ENCODE measurements around the gene NYAP1.
"Not testable (repeated sequence)": the region's sequence is repeated elsewhere in the genome, so short reads cannot be mapped to it uniquely, and the experiment has no call there.

The NYAP1 gene

DNA sequence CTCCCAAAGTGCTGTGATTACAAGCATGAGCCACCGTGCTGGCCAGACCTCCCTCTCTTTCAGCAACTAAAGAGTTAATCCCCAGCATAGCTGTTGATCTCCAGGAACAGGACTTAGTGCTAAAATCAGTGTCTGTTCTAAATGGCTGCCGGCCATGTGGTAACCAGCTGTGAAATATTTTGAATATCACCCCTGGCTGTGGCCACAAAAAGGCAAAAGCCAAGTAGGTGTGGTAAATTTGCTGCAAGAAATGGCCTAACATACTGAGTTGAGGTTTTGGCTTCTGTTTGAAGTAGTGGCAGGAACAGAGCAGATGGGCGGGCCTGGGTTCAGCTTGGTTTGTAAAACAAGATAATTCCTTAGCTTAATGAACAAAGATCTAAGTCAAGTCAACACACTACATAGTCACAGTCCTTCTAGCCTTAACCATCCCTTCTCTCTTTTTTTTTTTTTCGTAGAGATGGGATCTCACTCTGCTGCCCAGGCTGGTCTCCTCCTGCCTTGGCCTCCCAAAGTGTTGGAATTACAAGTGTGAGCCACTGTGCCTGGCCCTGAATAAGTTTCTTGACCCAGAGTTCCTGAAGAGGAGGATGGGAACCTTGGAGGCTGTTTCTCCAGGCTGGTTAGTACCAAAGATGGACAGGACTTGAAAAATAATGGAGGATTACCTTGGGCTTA lies 32.5 kb downstream of the NYAP1 start:
- DNase-seq, result no peak

DNA sequence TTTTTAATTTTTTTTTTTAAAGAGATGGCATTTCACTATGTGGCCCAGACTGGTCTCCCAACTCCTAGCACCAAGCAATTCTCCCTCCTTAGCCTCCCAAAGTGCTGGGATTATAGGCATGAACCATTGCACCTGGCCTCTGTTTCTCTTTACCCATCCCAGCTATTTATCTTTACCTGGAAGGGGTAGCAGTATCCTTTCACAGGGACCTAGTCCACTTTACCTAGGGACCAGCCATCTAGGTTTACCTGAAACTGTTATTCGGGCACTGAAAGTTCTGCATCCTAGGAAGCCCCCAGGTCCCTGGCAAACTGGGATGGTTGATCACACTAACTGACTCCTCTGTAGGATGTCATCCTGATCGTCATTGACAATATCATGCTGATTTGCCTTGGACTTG lies 33.6 kb downstream of the NYAP1 start:
- no peak for DNase-seq

DNA sequence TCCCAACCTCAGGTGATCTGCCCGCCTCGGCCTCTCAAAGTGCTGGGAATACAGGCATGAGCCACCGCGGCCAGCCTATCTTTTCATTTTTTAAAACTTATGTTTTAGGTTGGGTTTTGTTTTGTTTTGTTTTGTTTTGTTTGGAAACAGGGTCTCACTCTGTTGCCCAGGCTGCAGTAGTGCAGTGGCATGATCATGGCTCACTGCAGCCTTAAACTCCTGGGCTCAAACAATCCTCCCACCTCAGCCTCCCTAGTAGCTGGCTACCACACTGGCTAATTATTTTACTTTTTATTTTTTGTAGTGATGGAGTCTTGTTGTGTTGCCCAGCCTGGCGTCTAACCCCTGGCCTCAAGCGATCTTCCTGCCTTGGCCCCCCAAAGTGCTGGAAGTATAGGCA lies 35.9 kb downstream of the NYAP1 start:
- DNase-seq, result no peak

DNA sequence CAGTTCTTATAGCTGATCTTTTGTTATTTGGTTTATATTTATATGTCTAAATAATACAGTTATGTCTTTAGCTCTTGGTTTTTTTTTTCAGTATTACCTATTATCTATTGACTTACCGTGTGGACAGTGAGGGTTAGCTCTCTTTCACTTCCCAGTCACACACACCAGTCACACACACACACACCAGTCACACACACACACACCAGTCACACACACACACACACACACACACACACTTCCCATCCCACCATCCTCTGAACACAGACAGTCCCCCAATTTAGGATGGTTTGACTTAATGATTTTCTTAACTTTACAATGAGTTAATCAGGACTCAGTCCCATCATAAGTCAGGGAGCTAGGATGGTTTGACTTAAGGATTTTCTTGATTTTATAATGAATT lies 36.4 kb downstream of the NYAP1 start:
- DNase-seq, result no peak

DNA sequence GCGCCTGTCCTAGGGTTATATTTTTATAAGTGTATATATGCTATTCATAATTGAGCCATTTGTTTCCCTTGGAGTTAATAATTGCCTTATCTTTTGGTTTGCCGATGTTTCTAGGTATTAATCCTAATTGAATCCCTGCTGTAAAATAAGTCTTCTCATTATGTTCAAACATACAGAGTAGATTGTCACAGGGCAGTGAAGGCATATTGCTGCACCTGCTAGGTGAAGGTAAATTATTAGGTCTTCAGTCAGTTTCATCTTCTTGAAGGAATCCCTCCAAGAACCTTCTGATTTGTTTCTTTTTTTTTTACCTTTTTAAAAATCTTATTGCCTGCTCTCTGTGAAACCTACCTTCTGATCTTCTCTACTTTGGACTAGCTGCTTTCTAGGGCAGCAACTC lies 37.3 kb downstream of the NYAP1 start:
- DNase-seq, result no peak

DNA sequence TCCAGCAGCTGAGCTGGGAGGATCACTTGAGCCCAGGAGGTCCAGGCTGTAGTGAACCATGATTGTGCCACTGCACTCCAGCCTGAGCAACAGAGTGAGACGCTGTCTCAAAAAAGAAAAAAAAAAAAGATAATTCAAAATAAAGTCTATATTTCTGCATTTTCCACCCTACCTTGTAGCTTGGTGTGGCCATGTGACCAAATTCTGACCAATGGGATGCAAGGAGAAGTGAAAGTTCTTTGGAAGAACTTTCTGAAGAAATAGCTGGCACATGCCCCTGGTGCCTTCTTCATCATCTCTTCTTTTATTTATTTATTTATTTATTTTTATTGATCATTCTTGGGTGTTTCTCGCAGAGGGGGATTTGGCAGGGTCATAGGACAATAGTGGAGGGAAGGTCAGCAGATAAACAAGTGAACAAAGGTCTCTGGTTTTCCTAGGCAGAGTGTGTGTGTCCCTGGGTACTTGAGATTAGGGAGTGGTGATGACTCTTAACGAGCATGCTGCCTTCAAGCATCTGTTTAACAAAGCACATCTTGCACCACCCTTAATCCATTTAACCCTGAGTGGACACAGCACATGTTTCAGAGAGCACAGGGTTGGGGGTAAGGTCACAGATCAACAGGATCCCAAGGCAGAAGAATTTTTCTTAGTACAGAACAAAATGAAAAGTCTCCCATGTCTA lies 38.3 kb downstream of the NYAP1 start:
- DNase-seq, result not testable (repeated sequence)

DNA sequence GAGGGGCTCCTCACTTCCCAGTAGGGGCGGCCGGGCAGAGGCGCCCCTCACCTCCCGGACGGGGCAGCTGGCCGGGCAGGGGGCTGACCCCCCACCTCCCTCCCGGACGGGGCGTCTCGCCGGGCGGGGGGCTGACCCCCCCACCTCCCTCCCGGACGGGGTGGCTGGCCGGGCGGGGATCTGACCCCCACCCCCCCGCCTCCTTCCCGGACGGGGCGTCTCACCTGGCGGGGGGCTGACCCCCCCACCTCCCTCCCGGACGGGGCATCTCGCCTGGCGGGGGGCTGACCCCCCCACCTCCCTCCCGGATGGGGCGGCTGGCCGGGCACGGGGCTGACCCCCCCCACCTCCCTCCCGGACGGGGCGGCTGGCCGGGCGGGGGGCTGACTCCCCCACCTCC lies 39.5 kb downstream of the NYAP1 start:
- not testable (repeated sequence) for DNase-seq

DNA sequence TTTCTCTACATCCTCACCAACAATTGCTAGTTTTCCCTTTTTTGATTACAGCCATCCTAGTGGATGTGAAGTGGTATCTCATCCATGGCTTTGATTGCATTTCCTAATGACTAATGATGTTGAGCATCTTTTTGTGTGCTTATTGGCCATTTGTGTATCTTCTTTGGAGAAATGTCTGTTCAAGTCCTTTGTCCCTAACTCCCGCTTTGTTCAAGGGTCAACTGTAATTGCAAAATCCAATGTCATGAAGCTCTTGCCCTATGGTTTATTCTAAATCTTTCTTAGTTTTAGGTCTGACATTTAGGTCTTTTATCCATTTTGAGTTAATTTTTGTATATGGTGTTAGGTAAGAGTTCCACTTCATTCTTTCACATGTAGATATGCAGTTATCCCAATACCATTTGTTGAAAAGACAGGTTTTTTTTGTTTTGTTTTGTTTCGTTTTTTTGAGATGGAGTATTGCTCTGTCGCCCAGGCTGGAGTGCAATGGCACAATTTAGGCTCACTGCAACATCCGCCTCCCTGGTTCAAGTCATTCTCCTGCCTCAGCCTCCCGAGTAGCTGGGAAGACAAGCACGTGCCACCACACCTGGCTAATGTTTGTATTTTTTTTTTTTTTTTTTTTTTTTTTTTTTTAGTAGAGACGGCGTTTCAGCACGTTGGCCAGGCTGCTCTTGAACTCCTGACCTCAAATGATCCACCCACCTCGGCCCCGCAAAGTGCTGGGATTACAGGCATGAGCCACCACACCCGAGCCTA lies 44.6 kb downstream of the NYAP1 start:
- DNase-seq, result not testable (repeated sequence)

DNA sequence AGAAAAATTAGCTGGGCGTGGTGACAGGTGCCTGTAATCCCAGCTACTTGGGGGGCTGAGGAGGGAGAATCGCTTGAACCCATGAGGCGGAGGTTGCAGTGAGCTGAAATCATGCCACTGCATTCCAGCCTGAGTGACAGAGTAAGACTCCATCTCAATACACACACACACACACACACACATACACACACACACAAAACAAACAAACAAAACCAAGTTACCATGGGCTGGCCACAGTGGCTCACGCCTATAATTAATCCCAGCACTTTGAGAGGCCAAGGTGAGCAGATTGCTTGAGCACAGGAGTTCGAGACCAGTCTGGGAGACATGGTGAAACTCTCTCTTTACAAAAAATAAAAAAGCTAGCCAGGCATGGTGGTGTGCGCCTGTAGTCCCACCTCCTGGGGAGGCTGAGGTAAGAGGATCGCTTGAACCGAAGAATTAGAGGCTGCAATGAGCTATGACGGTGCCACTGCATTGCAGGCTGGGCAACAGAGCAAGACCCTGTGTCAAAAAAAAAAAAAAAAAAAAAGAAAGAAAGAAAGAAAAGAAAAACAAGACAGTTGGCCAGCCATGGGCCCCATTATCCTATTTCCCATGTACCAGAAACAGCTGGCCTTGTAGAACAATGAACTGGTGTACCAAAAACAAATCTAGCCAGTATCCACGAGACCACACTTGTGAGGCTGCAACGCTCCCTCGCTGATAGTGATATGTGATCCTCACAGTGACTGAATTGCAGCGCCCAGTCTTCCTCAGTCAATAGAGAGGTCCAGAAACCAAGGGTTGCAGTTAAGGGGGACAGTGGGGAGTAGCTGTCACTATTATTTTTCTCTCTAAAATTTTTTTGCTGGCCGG lies 48.7 kb downstream of the NYAP1 start:
- DNase-seq, result no peak

DNA sequence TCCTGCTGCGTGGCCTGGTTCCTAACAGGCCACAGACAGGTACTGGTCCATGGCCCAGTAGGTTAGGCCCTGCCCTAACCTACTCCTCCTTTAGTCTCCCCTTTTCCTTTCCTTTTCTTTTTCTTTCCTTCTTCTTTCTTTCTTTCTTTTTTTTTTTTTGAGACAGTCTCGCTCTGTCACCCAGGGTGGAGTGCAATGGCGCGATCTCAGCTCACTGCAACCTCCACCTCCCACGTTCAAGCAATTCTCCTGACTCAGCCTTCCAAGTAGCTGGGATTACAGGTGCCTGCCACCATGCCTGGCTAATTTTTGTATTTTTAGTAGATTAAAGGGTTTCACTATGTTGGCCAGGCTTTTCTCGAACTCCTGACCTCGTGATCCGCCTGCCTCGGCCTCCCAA lies 52.3 kb downstream of the NYAP1 start:
- not testable (repeated sequence) for DNase-seq

DNA sequence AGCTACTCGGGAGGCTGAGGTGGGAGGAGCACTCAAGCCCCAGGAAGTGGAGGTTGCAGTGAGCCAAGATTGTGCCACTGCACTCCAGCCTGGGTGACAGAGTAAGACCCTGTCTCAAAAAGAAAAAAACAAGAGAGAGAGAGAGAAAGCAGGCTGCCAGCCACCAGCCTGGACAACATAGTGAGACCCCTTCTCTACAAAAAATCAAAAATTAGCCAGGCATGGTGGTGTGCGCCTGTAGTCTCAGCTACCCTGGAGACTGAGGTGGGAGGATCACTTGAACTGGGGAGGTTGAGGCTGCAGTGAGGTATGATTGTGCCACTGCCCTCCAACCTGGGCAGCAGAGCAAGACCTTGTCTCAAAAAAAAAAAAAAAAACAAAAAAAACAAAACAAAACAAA lies 53.0 kb downstream of the NYAP1 start:
- not testable (repeated sequence) for DNase-seq

DNA sequence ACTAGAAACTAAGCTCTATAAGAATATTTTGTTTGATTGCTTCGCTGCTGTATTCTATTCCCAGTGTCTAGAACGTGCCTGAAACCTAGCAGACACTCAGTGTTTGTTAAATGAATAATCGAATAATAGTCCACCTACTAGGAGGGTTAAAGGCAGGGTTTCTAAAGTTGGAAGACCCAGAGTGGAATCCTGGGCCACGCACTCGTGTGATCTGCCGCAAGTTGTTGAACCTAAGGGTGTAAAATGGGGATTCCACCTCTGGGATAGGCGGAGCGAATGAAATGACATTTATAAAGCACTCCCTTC lies 54.6 kb downstream of the NYAP1 start:
- no peak for DNase-seq

DNA sequence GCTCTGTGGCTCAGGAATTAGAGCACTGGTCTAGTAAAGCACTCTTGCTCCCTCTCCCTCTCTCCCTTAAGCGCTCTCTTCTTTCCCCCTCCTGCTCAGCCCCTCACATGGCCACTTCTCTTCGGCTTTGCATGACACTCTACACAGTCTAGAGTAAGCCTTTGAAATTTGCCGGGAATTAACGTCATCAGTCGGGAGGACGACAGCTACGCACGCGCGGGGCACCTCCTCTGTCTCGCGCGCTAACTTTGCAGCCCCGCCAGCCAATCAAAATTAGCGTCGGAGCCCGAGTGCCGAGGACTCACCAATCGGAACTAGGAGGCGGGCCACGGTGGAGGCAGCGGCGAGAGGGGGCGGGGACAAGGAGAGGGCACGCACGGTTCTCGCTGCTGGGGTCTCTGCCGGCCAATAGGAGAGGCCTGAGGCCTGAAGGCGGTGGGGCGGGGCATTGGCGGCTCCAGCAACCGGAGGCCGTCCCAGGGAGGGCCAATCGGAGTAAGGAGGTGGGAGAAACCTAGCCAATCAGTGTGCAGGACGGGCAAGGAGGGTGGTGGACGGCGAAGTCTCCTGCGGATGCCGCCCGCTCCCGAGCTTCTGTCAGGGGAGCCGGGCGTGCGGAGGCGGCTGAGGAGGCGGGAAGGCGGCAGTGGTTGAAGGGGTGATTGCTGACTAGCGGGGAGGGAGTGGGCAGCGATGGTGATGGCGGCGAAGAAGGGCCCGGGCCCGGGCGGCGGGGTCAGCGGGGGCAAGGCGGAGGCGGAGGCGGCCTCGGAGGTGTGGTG lies 55.1 kb downstream of the NYAP1 start, which contains the start of gene AGFG2:
AGFG2 (plus strand) TSS at position 550 of the 782 bp plus-strand sequence; CDS start at position 694, 144 bp downstream.
- peak; percentile 98 for DNase-seq

DNA sequence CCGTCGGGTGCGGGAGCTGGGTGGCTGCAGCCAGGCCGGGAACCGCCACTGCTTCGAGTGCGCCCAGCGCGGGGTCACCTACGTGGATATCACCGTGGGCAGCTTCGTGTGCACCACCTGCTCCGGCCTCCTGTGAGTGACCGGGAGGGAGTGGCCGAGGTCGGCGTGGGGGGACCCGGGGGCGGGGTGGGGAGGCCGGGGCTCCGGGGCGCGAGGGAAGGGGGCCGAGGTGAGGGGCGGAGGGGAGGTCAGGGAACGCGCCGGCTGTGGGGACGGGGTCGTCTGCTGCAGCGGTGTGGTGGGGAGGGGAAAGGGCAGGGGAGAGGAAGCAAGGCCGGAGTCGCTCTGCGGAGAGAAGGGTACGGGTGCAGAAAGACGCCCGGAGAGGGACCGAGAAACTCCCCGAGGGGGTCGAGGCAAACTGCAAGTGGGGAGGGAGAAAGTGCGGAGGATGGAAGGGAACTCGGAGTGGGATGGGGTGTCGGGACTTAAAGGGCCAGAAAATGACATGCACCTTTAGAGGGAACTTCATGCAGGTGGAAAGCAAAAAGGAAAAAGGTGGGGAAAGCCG lies 55.8 kb downstream of the NYAP1 start:
- DNase-seq, result no peak

DNA sequence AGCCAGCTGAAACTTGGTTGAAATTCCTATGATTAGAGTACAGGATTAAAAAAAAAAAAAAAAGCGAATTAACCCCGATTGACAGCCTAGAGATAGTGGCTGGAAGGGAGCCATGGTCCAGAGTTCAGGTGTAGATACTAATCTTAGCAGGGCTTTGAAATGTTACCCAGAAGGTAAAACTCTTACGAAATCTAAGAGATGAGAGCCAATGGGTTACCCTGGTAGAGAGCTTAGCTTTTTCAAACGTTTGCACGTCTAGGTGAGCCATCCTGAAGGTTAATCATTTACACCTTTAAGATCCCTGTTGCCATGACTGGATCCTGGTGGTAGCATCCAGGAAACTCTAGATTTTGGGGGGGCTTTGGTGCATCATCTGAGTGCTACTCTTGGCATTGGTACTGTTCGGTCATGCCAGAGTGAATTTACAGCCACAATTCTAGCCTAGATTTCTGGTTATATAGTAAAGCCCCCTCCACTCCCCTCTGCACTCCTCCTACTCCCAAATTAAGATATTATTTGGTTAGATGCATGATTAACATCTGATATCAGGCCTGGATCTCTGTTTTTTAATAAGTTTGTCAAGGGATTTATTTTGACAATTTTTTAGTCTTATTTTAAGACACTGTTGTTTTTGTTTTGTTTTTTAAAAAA lies 56.5 kb downstream of the NYAP1 start:
- DNase-seq, result peak; percentile 20

DNA sequence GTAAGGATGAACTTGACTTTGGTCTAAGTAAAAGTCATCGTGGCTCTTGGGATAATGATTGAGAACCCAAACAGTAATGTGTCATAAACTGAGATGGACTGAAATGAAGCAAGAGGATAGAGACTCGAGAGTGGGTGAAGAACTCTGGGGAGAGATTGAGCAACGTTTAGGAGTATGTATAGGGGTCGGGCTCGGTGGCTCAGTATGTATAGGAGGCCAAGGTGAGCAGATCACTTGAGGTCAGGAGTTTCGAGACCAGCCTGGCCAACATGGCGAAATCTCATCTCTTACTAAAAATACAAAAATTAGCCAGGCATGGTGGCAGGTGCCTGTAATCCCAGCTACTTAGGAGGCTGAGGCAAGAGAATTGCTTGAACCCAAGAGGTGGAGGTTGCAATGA lies 57.6 kb downstream of the NYAP1 start:
- not testable (repeated sequence) for DNase-seq

DNA sequence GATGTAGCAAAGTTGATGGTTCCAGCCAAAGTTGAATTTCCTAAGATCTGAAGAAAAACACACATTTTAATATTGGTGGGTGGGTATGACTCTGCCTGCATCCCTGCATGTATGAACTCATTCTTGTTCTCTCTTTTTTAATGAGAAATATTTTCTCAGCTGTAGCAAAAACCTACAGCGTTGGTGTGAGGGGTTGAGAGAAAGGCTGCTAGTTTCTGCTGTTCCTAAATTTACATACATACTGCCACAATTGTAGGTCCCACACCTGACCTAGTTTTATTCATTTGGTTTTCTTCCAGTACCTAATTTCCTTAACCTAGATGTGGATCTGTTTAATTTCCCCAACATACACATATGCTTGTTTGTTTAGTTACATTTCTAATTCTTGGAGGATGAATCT lies 59.9 kb downstream of the NYAP1 start:
- DNase-seq, result no peak

DNA sequence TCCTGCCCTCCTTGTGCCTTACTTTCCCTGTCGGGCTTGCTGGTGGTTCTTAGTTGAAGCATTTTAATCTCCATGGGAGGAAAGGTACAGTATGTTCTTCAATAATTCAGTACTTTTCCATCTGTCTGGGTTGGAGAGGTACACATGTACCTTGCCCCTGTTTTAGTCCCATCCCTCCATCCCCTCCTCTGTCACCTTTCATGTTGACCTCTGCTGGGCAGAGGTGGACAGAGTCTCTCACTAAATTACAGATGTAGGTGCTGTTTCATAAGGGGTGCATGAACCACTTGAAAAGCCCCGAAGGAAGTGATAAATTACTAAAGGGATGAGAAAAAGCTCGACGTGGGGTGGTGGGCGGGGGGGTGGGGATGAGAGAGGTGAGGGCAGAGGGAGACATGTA lies 60.7 kb downstream of the NYAP1 start:
- DNase-seq, result no peak

All from kidney glomerular epithelial cell (primary cell).